Measurements from ENCODE around the gene CST8. TPM values are rescaled to one million over a fixed set of nuclear protein-coding genes. Genes with fewer than 3 reads are reported as not detected.
"Not testable (repeated sequence)": the region's sequence is repeated elsewhere in the genome, so short reads cannot be mapped to it uniquely, and the experiment has no call there.

Gene CST8
- not detected in 2 replicates for total RNA-seq (2014; rRNA removed; shearing (Covaris generic))
- not detected in 2 replicates for polyA plus RNA-seq (2015; cell fraction: cytosol; rRNA removed)
- not detected in 2 replicates for polyA plus RNA-seq (2015; cell fraction: nucleus; rRNA removed)

GRCh38 chr20:23490817-23491216 is at the start of gene CST8:
Gene CST8 (plus strand): TSS chr20:23491117. CDS start chr20:23491668, 551 bp downstream.
- no peak for DNase-seq (ENCODE audit: low read depth)

- DNase-seq (ENCODE audit: low read depth), result peak; percentile 62
These were observed 49.0 kb upstream of the CST8 start for GRCh38 chr20:23441850-23442313.

GRCh38 chr20:23442436-23442835 is 48.5 kb upstream of the CST8 start:
- DNase-seq (ENCODE audit: low read depth), result no peak

GRCh38 chr20:23444859-23445258 is 46.1 kb upstream of the CST8 start:
- DNase-seq (ENCODE audit: low read depth), result no peak

- DNase-seq (ENCODE audit: low read depth), result peak; percentile 83
These were observed 45.2 kb upstream of the CST8 start for GRCh38 chr20:23445596-23446217.

GRCh38 chr20:23446505-23446904 is 44.4 kb upstream of the CST8 start:
- DNase-seq (ENCODE audit: low read depth), result peak; percentile 51

GRCh38 chr20:23448167-23448566 is 42.8 kb upstream of the CST8 start:
- DNase-seq (ENCODE audit: low read depth), result no peak

- peak; percentile 44 for DNase-seq (ENCODE audit: low read depth)
These were observed 41.5 kb upstream of the CST8 start for GRCh38 chr20:23449421-23449820.

- no peak for DNase-seq (ENCODE audit: low read depth)
These were observed 40.0 kb upstream of the CST8 start for GRCh38 chr20:23450877-23451276.

GRCh38 chr20:23451956-23452487 is 38.9 kb upstream of the CST8 start:
- DNase-seq (ENCODE audit: low read depth), result no peak

GRCh38 chr20:23452776-23453175 is 38.1 kb upstream of the CST8 start, which contains the start of gene CST11:
Gene CST11 (minus strand): TSS chr20:23452876. CDS start chr20:23452811, 65 bp downstream.
- no peak for DNase-seq (ENCODE audit: low read depth)

GRCh38 chr20:23453549-23454543 is 37.1 kb upstream of the CST8 start:
- DNase-seq (ENCODE audit: low read depth), result no peak

GRCh38 chr20:23454816-23455215 is 36.1 kb upstream of the CST8 start:
- DNase-seq (ENCODE audit: low read depth), result no peak

- DNase-seq (ENCODE audit: low read depth), result no peak
These were observed 35.3 kb upstream of the CST8 start for GRCh38 chr20:23455639-23456038.

GRCh38 chr20:23456409-23456808 is 34.5 kb upstream of the CST8 start:
- no peak for DNase-seq (ENCODE audit: low read depth)

GRCh38 chr20:23456873-23457272 is 34.0 kb upstream of the CST8 start:
- DNase-seq (ENCODE audit: low read depth), result no peak

- no peak for DNase-seq (ENCODE audit: low read depth)
These were observed 31.3 kb upstream of the CST8 start for GRCh38 chr20:23459461-23460150.

- no peak for DNase-seq (ENCODE audit: low read depth)
These were observed 29.7 kb upstream of the CST8 start for GRCh38 chr20:23461180-23461579.

GRCh38 chr20:23466961-23467360 is 24.0 kb upstream of the CST8 start:
- DNase-seq (ENCODE audit: low read depth), result not testable (repeated sequence)

GRCh38 chr20:23472306-23472705 is 18.6 kb upstream of the CST8 start:
- not testable (repeated sequence) for DNase-seq (ENCODE audit: low read depth)

GRCh38 chr20:23473293-23473692 is 17.6 kb upstream of the CST8 start:
- not testable (repeated sequence) for DNase-seq (ENCODE audit: low read depth)

Data from HT1080 (cell line).